D721Med (cell line): ENCODE measurements around the gene ZMIZ1.

ENCODE experiments used
- DNase-seq: peaks from one replicate; pipeline ENCODE4 v3.0.0; 2011; ENCODE audit warnings: low spot score; ENCODE audit not compliant: insufficient read length
- FAIRE-seq: peaks from 2 replicates; lab custom pipeline; 2011; peaks lifted over from hg19 to GRCh38; lab: Jason Lieb, UNC
- TF ChIP-seq, protein P1 (sequence below): IDR thresholded peaks from 2 replicates; pipeline ENCODE4 v1.5.1; 2012; ENCODE audit warnings: mild to moderate bottlenecking, control low read depth; ENCODE audit not compliant: insufficient read depth; ENCODE audit errors: missing control alignments

Gene ZMIZ1

DNA sequence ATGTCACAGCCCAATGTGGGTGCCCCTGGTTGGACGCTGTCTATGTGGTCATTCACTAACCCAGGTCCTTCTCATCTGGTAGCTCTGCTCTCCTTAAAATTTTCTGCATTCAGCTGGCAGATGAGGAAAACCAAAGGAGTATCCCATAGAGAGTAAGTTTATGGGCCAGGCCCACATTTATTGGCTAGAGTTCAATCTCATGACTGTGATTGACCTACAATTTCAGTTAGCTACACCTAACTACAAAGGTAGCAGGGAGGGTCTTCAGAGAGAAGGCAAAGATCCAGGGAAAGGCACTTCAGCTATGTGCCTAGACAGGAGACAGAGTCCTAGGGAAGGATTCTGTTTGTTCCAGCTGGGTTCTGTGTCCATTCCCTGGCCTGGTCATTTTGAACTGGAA lies 254.8 kb downstream of the ZMIZ1 start:
- DNase-seq, result no peak
- TF ChIP-seq, protein P1, sequence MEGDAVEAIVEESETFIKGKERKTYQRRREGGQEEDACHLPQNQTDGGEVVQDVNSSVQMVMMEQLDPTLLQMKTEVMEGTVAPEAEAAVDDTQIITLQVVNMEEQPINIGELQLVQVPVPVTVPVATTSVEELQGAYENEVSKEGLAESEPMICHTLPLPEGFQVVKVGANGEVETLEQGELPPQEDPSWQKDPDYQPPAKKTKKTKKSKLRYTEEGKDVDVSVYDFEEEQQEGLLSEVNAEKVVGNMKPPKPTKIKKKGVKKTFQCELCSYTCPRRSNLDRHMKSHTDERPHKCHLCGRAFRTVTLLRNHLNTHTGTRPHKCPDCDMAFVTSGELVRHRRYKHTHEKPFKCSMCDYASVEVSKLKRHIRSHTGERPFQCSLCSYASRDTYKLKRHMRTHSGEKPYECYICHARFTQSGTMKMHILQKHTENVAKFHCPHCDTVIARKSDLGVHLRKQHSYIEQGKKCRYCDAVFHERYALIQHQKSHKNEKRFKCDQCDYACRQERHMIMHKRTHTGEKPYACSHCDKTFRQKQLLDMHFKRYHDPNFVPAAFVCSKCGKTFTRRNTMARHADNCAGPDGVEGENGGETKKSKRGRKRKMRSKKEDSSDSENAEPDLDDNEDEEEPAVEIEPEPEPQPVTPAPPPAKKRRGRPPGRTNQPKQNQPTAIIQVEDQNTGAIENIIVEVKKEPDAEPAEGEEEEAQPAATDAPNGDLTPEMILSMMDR, result no peak
- no peak for FAIRE-seq

DNA sequence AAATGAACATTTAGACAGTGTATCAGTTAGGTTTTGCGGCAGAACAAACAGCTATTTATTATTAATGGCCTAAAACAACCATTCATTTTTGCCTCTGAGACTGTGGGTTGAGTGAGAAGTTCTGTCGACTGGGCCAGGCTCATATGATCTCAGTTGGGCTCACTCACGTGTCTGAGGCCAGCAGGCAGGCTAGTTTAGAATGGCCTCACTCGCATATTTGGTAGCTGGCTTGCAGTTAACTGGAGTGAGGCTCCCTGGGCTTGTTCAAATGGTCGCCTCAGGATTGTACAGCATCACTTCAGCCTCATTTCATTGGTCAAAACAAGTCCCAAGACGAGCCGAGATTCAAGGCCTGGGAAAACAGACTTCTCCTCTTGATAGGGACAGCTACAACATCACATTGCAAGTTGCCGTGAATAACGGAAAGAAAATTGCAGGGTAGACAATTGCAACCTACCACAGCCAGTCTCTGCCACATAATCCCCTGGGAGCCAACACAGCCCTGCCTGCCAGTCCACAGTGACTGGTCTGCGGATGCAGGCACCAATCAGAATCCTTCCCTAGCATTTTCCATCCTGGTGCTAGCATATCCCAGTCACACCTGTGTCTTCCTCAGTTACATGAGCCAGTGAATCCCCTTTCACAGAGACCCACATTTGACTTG lies 255.4 kb downstream of the ZMIZ1 start:
- no peak for FAIRE-seq
- TF ChIP-seq, protein P1, result no peak
- DNase-seq, result no peak

DNA sequence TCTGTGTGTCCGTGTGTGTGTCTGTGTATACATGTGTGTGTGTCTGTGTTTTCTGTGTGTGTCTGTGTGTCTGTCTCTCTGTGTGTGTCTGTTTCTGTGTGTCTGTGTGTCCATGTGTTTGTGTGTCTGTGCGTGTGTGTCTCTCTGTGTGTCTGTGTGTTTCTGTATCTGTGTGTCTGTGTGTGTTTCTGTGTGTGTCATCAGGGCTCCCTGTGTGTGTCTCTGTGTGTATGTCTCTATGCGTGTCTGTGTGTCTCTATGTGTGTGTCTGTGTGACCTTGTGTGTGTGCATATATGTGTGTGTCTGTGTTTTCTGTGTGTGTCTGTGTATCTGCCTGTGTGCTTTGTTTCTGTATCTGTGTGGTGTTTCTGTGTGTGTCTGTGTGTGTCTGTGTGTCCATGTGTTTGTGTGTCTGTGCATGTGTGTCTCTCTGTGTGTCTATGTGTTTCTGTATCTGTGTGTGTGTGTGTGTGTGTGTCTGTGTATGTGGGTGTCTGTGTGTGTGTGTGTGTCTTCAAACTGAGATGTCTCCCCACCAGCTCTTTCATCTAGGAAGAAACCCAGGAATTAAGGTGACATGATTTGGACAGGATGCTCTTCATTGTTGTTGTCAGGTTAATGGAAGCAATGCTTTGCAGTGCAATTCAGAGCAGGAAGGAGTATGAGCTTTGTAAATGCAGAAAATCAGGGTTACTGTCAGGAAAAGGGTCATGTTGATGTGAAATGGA lies 257.8 kb downstream of the ZMIZ1 start:
- no peak for FAIRE-seq
- DNase-seq, result no peak
- TF ChIP-seq, protein P1, result no peak

DNA sequence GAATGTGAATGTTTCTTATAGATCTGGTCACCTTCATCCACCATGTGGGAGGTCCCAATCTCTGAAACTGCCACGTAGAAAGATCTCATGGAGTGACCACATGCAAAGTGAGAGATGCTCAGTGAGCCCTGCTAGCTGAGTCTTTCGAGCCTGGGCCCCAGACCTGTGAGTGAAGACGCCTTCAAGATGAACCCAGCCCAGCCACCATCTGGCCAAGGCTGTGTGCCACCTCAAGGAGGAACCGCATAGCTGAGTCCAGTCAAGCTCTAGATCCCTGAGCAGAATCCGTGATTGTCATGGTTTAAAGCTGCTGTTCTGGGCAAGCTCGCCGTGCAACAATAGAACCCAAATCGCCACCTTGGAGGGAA lies 258.3 kb downstream of the ZMIZ1 start:
- TF ChIP-seq, protein P1, result no peak
- FAIRE-seq (no peak), DNase-seq (no peak)

DNA sequence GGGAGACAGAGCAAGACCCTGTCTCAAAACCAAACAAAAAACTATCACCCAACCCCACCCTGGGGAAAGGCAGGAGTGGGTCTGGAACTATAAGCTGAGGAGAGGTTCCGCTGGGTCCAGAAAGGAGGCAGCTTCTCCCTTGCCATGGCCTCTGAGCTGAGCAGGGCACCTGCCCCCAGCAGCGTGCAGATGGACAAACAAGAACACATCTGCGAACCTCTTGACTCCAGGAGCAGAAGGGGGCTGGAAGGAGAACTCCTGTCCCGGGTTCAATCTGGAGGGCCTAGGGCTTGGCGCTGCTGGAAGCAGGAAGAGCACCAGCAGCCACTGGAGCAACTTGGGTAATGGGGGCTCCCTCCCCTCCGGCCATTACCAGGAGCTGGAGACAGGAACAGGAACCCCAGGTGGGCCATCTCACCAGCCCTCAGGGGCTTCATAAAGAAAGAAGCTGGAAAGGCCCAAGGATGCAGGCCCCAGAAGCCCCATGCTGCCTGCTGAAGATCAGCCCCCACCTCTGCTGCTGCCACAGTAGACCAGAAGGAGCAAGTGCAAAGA lies 259.5 kb downstream of the ZMIZ1 start:
- TF ChIP-seq, protein P1, result no peak
- FAIRE-seq (no peak), DNase-seq (no peak)

DNA sequence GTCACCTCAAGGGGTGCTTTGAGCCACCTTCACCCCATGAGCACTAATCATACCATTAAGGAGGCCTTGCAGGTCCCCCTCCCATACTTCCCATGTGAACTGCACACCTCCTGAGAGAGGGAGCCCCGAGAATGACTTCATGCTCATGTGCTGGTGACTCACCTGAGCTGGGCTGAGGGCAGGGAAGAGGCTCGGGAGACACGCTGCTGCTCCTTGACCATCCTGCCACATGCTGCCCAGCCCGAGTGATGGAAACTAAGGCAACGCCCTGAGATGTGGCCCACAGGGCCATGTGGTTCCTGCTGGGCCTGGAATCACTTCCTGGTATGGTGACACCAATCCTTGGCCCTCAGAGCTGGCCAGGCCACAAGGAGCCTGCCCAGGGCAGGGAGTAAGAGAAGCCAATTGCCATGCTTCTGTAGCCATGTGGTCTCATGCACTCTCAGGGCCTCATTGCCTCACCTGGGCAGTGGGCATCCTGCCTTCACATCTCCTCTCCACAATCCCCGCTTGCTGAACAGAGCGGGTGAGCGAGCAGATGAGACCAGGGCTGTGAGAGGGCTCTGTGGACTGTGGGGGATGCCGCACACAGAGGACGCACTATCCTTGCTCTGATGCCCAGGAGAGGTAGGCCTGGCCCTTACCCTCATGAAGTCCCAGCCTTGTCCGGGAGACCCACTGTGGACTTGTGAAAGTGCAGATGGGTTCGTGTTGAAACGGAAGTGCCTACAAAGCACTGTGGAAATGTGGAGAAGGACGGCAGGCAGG lies 260.2 kb downstream of the ZMIZ1 start:
- FAIRE-seq (no peak), DNase-seq (no peak)
- TF ChIP-seq, protein P1, result no peak
